H9 (cell line): ENCODE measurements around the gene GUCA1C. TPM values are rescaled to one million over a fixed set of nuclear protein-coding genes. Genes with fewer than 3 reads are reported as not detected.

Experiments used
- DNase-seq: peaks from one replicate; pipeline ENCODE4 v3.0.0-alpha.2; 2017
- H2AFZ ChIP-seq: one replicate; pipeline ENCODE4 v1.6.1; 2013; ENCODE audit warnings: mild to moderate bottlenecking, low read length, control low read depth, moderate library complexity
- H2AK5ac ChIP-seq: 2 replicates; pipeline ENCODE4 v1.6.1; 2013; ENCODE audit warnings: low read length, control low read depth, mixed read lengths; ENCODE audit not compliant: insufficient read length
- H2BK120ac ChIP-seq: one replicate; pipeline ENCODE4 v1.6.1; 2013; ENCODE audit warnings: low read depth, mild to moderate bottlenecking, low read length, control low read depth, inconsistent platforms; ENCODE audit not compliant: poor library complexity, severe bottlenecking
- H2BK12ac ChIP-seq: 2 replicates; pipeline ENCODE4 v1.6.1; 2013; ENCODE audit warnings: low read length, control low read depth, mixed read lengths, low read depth; ENCODE audit not compliant: insufficient read length
- H2BK15ac ChIP-seq: 2 replicates; pipeline ENCODE4 v1.6.1; 2013; ENCODE audit warnings: low read depth, low read length, control low read depth
- H2BK20ac ChIP-seq: one replicate; pipeline ENCODE4 v1.6.1; 2013; ENCODE audit warnings: low read depth, mild to moderate bottlenecking, low read length, control low read depth, inconsistent platforms; ENCODE audit not compliant: poor library complexity, severe bottlenecking
- H2BK5ac ChIP-seq: 2 replicates; pipeline ENCODE4 v1.6.1; 2013; ENCODE audit warnings: low read length, control low read depth, mixed read lengths; ENCODE audit not compliant: insufficient read length
- H3K14ac ChIP-seq: 2 replicates; pipeline ENCODE4 v1.6.1; 2013; ENCODE audit warnings: low read length, control low read depth; ENCODE audit not compliant: insufficient read depth
- H3K18ac ChIP-seq: 2 replicates; pipeline ENCODE4 v1.6.1; 2013; ENCODE audit warnings: low read depth, mild to moderate bottlenecking, mixed read lengths, low read length, control low read depth; ENCODE audit not compliant: insufficient read length
- H3K23ac ChIP-seq: 2 replicates; pipeline ENCODE4 v1.6.1; 2013; ENCODE audit warnings: low read length, control low read depth, mixed read lengths, low read depth; ENCODE audit not compliant: insufficient read length
- H3K23me2 ChIP-seq: 2 replicates; pipeline ENCODE4 v1.6.1; 2013; ENCODE audit warnings: low read depth, mild to moderate bottlenecking, mixed read lengths, low read length, control low read depth; ENCODE audit not compliant: insufficient read length, poor library complexity, severe bottlenecking
- H3K27ac ChIP-seq: 2 replicates; pipeline ENCODE4 v1.5.1; 2013; ENCODE audit warnings: low read length, control low read depth, mixed read lengths, low read depth; ENCODE audit not compliant: insufficient read length
- H3K27me3 ChIP-seq: 2 replicates; pipeline ENCODE4 v1.6.1; 2013; ENCODE audit warnings: low read length, control low read depth, inconsistent platforms; ENCODE audit not compliant: insufficient read depth
- H3K4ac ChIP-seq: 2 replicates; pipeline ENCODE4 v1.6.1; 2013; ENCODE audit warnings: low read depth, mild to moderate bottlenecking, control low read depth, inconsistent platforms, low read length, moderate library complexity
- H3K4me1 ChIP-seq: 2 replicates; pipeline ENCODE4 v1.6.1; 2013; ENCODE audit warnings: low read length, control low read depth, inconsistent platforms; ENCODE audit not compliant: insufficient read depth
- H3K4me2 ChIP-seq: 2 replicates; pipeline ENCODE4 v1.6.1; 2013; ENCODE audit warnings: low read length, control low read depth, mixed read lengths; ENCODE audit not compliant: insufficient read length, insufficient read depth
- H3K56ac ChIP-seq: 2 replicates; pipeline ENCODE4 v1.6.1; 2013; ENCODE audit warnings: low read depth, mild to moderate bottlenecking, mixed read lengths, low read length, control low read depth; ENCODE audit not compliant: insufficient read length
- H3K79me1 ChIP-seq: 2 replicates; pipeline ENCODE4 v1.6.1; 2013; ENCODE audit warnings: low read depth, mild to moderate bottlenecking, moderate library complexity, low read length, control low read depth, inconsistent platforms; ENCODE audit not compliant: insufficient read depth, poor library complexity, severe bottlenecking
- H3K79me2 ChIP-seq: 2 replicates; pipeline ENCODE4 v1.6.1; 2013; ENCODE audit warnings: low read length, control low read depth, inconsistent platforms; ENCODE audit not compliant: insufficient read depth
- H3K9ac ChIP-seq: 2 replicates; pipeline ENCODE4 v1.6.1; 2013; ENCODE audit warnings: low read length, control low read depth, mixed read lengths; ENCODE audit not compliant: insufficient read length; ENCODE audit errors: extremely low read depth
- H3K9me3 ChIP-seq: one replicate; pipeline ENCODE4 v1.6.1; 2013; ENCODE audit warnings: low read depth, low read length, inconsistent platforms; ENCODE audit not compliant: control insufficient read depth
- H3T11ph ChIP-seq: one replicate; pipeline ENCODE4 v1.6.1; 2013; ENCODE audit warnings: mild to moderate bottlenecking, low read length, control low read depth, inconsistent platforms
- H4K20me1 ChIP-seq: one replicate; pipeline ENCODE4 v1.6.1; 2013; ENCODE audit not compliant: control insufficient read depth, insufficient read length, insufficient read depth
- H4K5ac ChIP-seq: 2 replicates; pipeline ENCODE4 v1.6.1; 2013; ENCODE audit warnings: low read depth, mild to moderate bottlenecking, mixed read lengths, low read length, control low read depth; ENCODE audit not compliant: insufficient read length
- H4K8ac ChIP-seq: replicated peaks from 2 replicates; pipeline ENCODE4 v1.6.1; 2013; ENCODE audit warnings: low read length, control low read depth, mixed read lengths, low read depth; ENCODE audit not compliant: insufficient read length
- H4K91ac ChIP-seq: 2 replicates; pipeline ENCODE4 v1.6.1; 2013; ENCODE audit warnings: low read depth, mild to moderate bottlenecking, moderate library complexity, mixed read lengths, low read length, control low read depth; ENCODE audit not compliant: insufficient read length
- H3K27ac Mint-ChIP-seq, 3 experiments: 2 replicates in 2 of 3; 3 replicates in 1 of 3; pipeline ENCODE4 v1.8.0; 2020 to 2021; ENCODE audit warnings: mixed read lengths in 3 of 3, mild to moderate bottlenecking in 1 of 3, moderate library complexity in 1 of 3
- H3K27me3 Mint-ChIP-seq: 2 replicates; pipeline ENCODE4 v1.8.0; 2021; ENCODE audit warnings: low read depth, mild to moderate bottlenecking, moderate library complexity, mixed read lengths
- H3K36me3 Mint-ChIP-seq, 3 experiments: 2 replicates in 2 of 3; 3 replicates in 1 of 3; pipeline ENCODE4 v1.8.0; 2020 to 2021; ENCODE audit warnings: low read depth in 3 of 3, mixed read lengths in 3 of 3; ENCODE audit not compliant: insufficient read depth in 1 of 3
- H3K4me1 Mint-ChIP-seq, 2 experiments: 2 replicates each; pipeline ENCODE4 v1.8.0; 2020; ENCODE audit warnings: mixed read lengths in 2 of 2
- H3K4me3 Mint-ChIP-seq, 2 experiments: 2 replicates in 1 of 2; 3 replicates in 1 of 2; pipeline ENCODE4 v1.8.0; 2020 to 2021; ENCODE audit warnings: mild to moderate bottlenecking in 2 of 2, mixed read lengths in 2 of 2, moderate library complexity in 1 of 2
- H3K9me3 Mint-ChIP-seq, 2 experiments: 2 replicates in 1 of 2; 3 replicates in 1 of 2; pipeline ENCODE4 v1.8.0; 2020; ENCODE audit warnings: mild to moderate bottlenecking in 2 of 2, mixed read lengths in 2 of 2, moderate library complexity in 1 of 2
- WGBS: extraction: QIAGEN DNeasy Blood & Tissue Kit; methylation state at CpG from one replicate; pipeline ENCODE4 v1.1.7; 2013; ENCODE audit warnings: missing lambda C conversion rate, low lambda C conversion rate, mixed read lengths; ENCODE audit not compliant: insufficient read length; ENCODE audit errors: extremely low coverage; 5-methylcytosine and 5-hydroxymethylcytosine counted together
- total RNA-seq: library from RNA; stranded (reverse); gene quantifications from 2 replicates; pipeline ENCODE4 v1.2.1, GENCODE V29; 2021
- TF ChIP-seq, protein P1 (sequence below): fragments of 200-600 bp; sonication (generic); conservative IDR thresholded peaks from 3 replicates; pipeline ENCODE4 v1.8.0; 2021; ENCODE audit warnings: antibody characterized with exemption, mild to moderate bottlenecking

GUCA1C gene
- total RNA-seq, 1 experiment from 2014 or later = not detected

DNA sequence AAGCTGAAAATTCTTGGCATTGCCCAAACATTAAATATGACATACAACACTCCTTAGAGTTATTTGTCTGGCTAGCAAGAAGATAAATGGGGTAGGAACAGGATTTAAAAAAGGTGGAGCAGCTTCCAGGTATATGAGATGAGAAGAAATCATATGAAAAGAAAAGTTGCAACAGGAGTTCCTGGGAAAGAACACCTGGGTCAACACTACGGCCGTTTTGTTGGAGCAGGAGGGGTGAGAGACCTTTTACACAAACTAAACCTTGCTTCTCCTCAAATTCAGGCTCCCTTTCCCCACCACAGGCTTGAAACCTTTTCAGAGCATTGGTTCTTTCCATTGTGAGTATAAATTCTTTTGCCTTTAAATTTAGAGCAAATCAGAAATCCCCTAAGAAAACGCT is 18.8 kb upstream of the GUCA1C start:
- Mint-ChIP-seq H3K9me3 (no peaks in the 10 kb centered on the region), H3K27me3 (no peaks in the 10 kb centered on the region), H3K27ac (no peak overlapping the region), H3K4me1 (peaks cover 0 to 3% of the 10 kb centered on the region in 2 experiments; a peak in 1 of 4 replicates), H3K36me3 (no peaks in the 10 kb centered on the region), H3K4me3 (no peak overlapping the region)
- Histone ChIP-seq H4K20me1 (no peaks in the 10 kb centered on the region), H2BK15ac (no peak overlapping the region), H3K27me3 (no peaks in the 10 kb centered on the region), H3K9ac (no peak overlapping the region), H3K56ac (no peak overlapping the region), H3K18ac (no peak overlapping the region), H2BK5ac (no peak overlapping the region), H2BK20ac (no peak overlapping the region), H3K27ac (no peak overlapping the region), H3K23ac (no peak overlapping the region), H3K4me1 (no peaks in the 10 kb centered on the region), H2BK12ac (no peak overlapping the region), H3K14ac (no peak overlapping the region), H3K23me2 (no peaks in the 10 kb centered on the region), H4K5ac (no peak overlapping the region), H3K9me3 (no peaks in the 10 kb centered on the region), H4K91ac (no peak overlapping the region), H2AK5ac (no peak overlapping the region), H3K4me2 (no peak overlapping the region), H2AFZ (no peak overlapping the region), H3K79me2 (no peaks in the 10 kb centered on the region), H3K4ac (no peak overlapping the region), H2BK120ac (no peak overlapping the region), H3T11ph (no peak overlapping the region), H4K8ac (no peak overlapping the region), H3K79me1 (no peaks in the 10 kb centered on the region)
- TF ChIP-seq, protein P1, sequence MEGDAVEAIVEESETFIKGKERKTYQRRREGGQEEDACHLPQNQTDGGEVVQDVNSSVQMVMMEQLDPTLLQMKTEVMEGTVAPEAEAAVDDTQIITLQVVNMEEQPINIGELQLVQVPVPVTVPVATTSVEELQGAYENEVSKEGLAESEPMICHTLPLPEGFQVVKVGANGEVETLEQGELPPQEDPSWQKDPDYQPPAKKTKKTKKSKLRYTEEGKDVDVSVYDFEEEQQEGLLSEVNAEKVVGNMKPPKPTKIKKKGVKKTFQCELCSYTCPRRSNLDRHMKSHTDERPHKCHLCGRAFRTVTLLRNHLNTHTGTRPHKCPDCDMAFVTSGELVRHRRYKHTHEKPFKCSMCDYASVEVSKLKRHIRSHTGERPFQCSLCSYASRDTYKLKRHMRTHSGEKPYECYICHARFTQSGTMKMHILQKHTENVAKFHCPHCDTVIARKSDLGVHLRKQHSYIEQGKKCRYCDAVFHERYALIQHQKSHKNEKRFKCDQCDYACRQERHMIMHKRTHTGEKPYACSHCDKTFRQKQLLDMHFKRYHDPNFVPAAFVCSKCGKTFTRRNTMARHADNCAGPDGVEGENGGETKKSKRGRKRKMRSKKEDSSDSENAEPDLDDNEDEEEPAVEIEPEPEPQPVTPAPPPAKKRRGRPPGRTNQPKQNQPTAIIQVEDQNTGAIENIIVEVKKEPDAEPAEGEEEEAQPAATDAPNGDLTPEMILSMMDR = no peak
- WGBS = no CpG with 5 or more reads among the region's 3 CpGs
- no peak for DNase-seq
